DOHH2 (cell line): ENCODE measurements around the gene CHCHD6.

Experiments used
- H3F3A ChIP-seq: fragments of 200-600 bp; sonication (generic), shearing (Covaris generic); 2 replicates; pipeline ENCODE4 v1.6.0; 2016; ENCODE audit warnings: antibody characterized with exemption, mild to moderate bottlenecking; ENCODE audit not compliant: control insufficient read depth, insufficient read depth
- H3K27ac ChIP-seq: fragments of 200-600 bp; sonication (generic); 2 replicates; pipeline ENCODE4 v1.5.1; 2014; ENCODE audit warnings: low read depth, mild to moderate bottlenecking, low read length, moderate library complexity
- H3K27me3 ChIP-seq: fragments of 200-600 bp; sonication (generic); 2 replicates; pipeline ENCODE4 v1.6.1; 2014; ENCODE audit warnings: mild to moderate bottlenecking, low read length, mixed read lengths; ENCODE audit not compliant: control insufficient read depth
- H3K36me3 ChIP-seq: fragments of 200-600 bp; sonication (generic); 2 replicates; pipeline ENCODE4 v1.6.1; 2014; ENCODE audit warnings: mild to moderate bottlenecking, low read length, moderate library complexity, mixed read lengths; ENCODE audit not compliant: control insufficient read depth
- H3K4me1 ChIP-seq: fragments of 200-600 bp; sonication (generic); 2 replicates; pipeline ENCODE4 v1.6.1; 2014; ENCODE audit warnings: mild to moderate bottlenecking, low read length, mixed read lengths; ENCODE audit not compliant: control insufficient read depth
- H3K4me2 ChIP-seq: fragments of 200-600 bp; sonication (generic); 2 replicates; pipeline ENCODE4 v1.6.0; 2014; ENCODE audit warnings: mild to moderate bottlenecking, low read length, moderate library complexity
- H3K4me3 ChIP-seq: fragments of 200-600 bp; sonication (generic); 2 replicates; pipeline ENCODE4 v1.5.1; 2014; ENCODE audit warnings: mild to moderate bottlenecking, low read length, mixed read lengths
- H3K79me2 ChIP-seq: fragments of 200-600 bp; sonication (generic); 2 replicates; pipeline ENCODE4 v1.6.1; 2014; ENCODE audit warnings: mild to moderate bottlenecking, low read length, mixed read lengths; ENCODE audit not compliant: control insufficient read depth
- H3K9me2 ChIP-seq: fragments of 200-600 bp; sonication (generic); replicated peaks from 2 replicates; pipeline ENCODE4 v1.6.1; 2014; ENCODE audit warnings: mild to moderate bottlenecking, low read length, mixed read lengths; ENCODE audit not compliant: control insufficient read depth
- H3K9me3 ChIP-seq: fragments of 200-600 bp; sonication (generic); 2 replicates; pipeline ENCODE4 v1.6.1; 2014; ENCODE audit warnings: antibody characterized with exemption, low read length, mixed read lengths; ENCODE audit not compliant: control insufficient read depth, insufficient read depth
- H4K20me1 ChIP-seq: fragments of 200-600 bp; sonication (generic); 2 replicates; pipeline ENCODE4 v1.6.0; 2014; ENCODE audit warnings: low read depth, mild to moderate bottlenecking, antibody characterized with exemption, low read length, moderate library complexity; ENCODE audit not compliant: control insufficient read depth, insufficient read depth
- EZH2phosphoT487 ChIP-seq: fragments of 200-600 bp; sonication (generic); IDR thresholded peaks from 2 replicates; pipeline ENCODE4 v1.6.1; 2017; ENCODE audit warnings: borderline replicate concordance, mild to moderate bottlenecking, antibody characterized with exemption, low read length, moderate library complexity, mixed read lengths
- TF ChIP-seq, protein P1 (sequence below): fragments of 200-600 bp; sonication (generic); IDR thresholded peaks from one replicate; pipeline ENCODE4 v1.5.1; 2014; ENCODE audit warnings: antibody characterized with exemption, mild to moderate bottlenecking, low read depth, low read length; ENCODE audit not compliant: poor library complexity, severe bottlenecking

Gene CHCHD6

DNA sequence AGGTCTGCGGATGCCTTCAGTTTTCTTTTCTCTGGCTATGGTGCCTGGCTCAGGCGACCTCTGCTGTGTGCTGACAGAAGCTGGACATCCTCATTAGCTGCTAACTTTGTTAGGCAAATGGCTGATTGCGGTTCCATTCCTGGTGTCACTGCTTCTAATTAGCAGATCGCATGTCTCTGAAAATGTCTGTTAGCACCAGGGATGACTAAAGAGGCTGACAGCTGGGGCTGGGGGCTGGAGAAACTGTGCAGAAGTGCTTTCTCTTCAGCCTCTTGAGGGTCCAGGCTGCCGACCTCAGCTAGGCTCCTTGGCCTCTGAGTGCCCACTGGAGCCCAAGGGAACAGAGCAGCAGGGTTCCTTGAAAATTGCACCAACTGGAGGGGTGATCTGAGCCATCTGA is 39.3 kb downstream of the CHCHD6 start:
- Histone ChIP-seq H3K27me3 (no peaks in the 10 kb centered on the region), H3K27ac (no peak overlapping the region), H4K20me1 (no peaks in the 10 kb centered on the region)

GRCh38 chr3:126743781-126744180 is 39.7 kb downstream of the CHCHD6 start:
- Histone ChIP-seq H3K36me3 (no peaks in the 10 kb centered on the region), H3F3A (no peaks in the 10 kb centered on the region), H4K20me1 (no peaks in the 10 kb centered on the region), H3K4me3 (no peak overlapping the region), H3K4me1 (no peaks in the 10 kb centered on the region), H3K9me3 (no peaks in the 10 kb centered on the region), H3K4me2 (no peak overlapping the region), H3K9me2 (no peaks in the 10 kb centered on the region), H3K27me3 (no peaks in the 10 kb centered on the region), H3K79me2 (no peaks in the 10 kb centered on the region), H3K27ac (no peak overlapping the region)
- TF ChIP-seq, protein P1, sequence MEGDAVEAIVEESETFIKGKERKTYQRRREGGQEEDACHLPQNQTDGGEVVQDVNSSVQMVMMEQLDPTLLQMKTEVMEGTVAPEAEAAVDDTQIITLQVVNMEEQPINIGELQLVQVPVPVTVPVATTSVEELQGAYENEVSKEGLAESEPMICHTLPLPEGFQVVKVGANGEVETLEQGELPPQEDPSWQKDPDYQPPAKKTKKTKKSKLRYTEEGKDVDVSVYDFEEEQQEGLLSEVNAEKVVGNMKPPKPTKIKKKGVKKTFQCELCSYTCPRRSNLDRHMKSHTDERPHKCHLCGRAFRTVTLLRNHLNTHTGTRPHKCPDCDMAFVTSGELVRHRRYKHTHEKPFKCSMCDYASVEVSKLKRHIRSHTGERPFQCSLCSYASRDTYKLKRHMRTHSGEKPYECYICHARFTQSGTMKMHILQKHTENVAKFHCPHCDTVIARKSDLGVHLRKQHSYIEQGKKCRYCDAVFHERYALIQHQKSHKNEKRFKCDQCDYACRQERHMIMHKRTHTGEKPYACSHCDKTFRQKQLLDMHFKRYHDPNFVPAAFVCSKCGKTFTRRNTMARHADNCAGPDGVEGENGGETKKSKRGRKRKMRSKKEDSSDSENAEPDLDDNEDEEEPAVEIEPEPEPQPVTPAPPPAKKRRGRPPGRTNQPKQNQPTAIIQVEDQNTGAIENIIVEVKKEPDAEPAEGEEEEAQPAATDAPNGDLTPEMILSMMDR, result no peak
- no peak for TF ChIP-seq EZH2phosphoT487

More for the DNA sequence above, 39.3 kb downstream of the CHCHD6 start:
- no peaks in the 10 kb centered on the region for H3K9me2 ChIP-seq
- H3K79me2 ChIP-seq, result no peaks in the 10 kb centered on the region
- no peaks in the 10 kb centered on the region for H3K36me3 ChIP-seq
- no peak overlapping the region for H3K4me2 ChIP-seq
- H3F3A ChIP-seq, result no peaks in the 10 kb centered on the region
- TF ChIP-seq, protein P1, result no peak
- no peak for TF ChIP-seq EZH2phosphoT487
- H3K4me1 ChIP-seq, result no peaks in the 10 kb centered on the region
- no peak overlapping the region for H3K4me3 ChIP-seq
- H3K9me3 ChIP-seq, result no peaks in the 10 kb centered on the region

DNA sequence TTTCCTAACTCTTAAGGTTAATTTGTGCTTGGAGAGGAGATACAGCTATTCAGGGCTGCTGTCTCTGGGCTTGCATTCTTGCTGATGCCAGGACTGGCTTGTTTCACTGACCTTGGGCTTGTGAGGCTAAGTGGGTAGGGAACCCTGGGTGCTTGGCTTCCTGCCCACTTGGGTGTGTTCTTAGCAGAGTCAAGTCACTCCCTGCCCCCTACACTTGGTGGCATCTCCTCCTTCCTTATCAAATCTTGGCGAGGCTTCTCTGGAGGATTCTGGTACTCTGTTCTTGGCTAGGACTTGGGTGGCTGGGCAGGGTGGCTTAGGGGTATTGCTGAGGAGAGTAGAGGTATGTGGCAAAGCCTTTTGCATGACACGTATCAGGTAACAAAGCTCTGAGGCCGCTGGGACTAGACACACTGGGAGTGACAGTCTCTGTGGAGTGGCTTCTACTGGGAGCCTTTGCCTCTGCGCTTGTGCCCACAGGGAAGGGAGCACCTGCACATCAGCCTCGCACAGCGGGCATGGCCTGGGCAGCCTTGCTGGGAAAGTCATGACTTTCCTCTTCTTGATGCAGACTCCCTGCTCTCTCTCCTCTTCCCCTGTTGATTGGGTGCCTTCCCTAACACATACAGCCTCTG is 41.8 kb downstream of the CHCHD6 start:
- TF ChIP-seq, protein P1, result no peak
- TF ChIP-seq EZH2phosphoT487, result no peak
- no peak overlapping the region for H3K27ac ChIP-seq

More for the DNA sequence above, 41.8 kb downstream of the CHCHD6 start:
- no peaks in the 10 kb centered on the region for H3K79me2 ChIP-seq
- no peak overlapping the region for H3K4me2 ChIP-seq
- H3K4me3 ChIP-seq, result no peak overlapping the region
- H4K20me1 ChIP-seq, result no peaks in the 10 kb centered on the region
- no peaks in the 10 kb centered on the region for H3K4me1 ChIP-seq
- H3K9me2 ChIP-seq, result no peaks in the 10 kb centered on the region
- no peaks in the 10 kb centered on the region for H3K27me3 ChIP-seq
- H3K9me3 ChIP-seq, result no peaks in the 10 kb centered on the region
- H3K36me3 ChIP-seq, result no peaks in the 10 kb centered on the region
- H3F3A ChIP-seq, result no peaks in the 10 kb centered on the region
